GM19467 (cell line): Measurements from ENCODE around the gene ICE2.

Source experiments
- ATAC-seq: cut with Tn5 transposase; IDR thresholded peaks from one replicate; pipeline ENCODE4 v1.9.1; 2021; ENCODE audit warnings: mild to moderate bottlenecking, moderate library complexity; ENCODE audit not compliant: unreplicated experiment

Gene ICE2

GRCh38 chr15:60494108-60494507 lies 15.2 kb upstream of the ICE2 start:
- no peak for ATAC-seq

- ATAC-seq, result no peak
Observed at GRCh38 chr15:60493166-60493565, 14.2 kb upstream of the ICE2 start.

- no peak for ATAC-seq
Observed at GRCh38 chr15:60486742-60487141, 7.8 kb upstream of the ICE2 start.

- no peak for ATAC-seq
Observed at GRCh38 chr15:60485365-60486055, 6.6 kb upstream of the ICE2 start.

- ATAC-seq, result no peak
Observed at GRCh38 chr15:60483042-60483441, 4.1 kb upstream of the ICE2 start.

GRCh38 chr15:60480888-60481287 lies 1.9 kb upstream of the ICE2 start:
- no peak for ATAC-seq

GRCh38 chr15:60480149-60480548 lies 1.2 kb upstream of the ICE2 start:
- no peak for ATAC-seq

- no peak for ATAC-seq
Observed at GRCh38 chr15:60479361-60480110, 594 bp upstream of the ICE2 start.

- ATAC-seq, result no peak
Observed at GRCh38 chr15:60477916-60478565, 901 bp downstream of the ICE2 start.

GRCh38 chr15:60477164-60477563 lies 1.8 kb downstream of the ICE2 start:
- ATAC-seq, result no peak

GRCh38 chr15:60476713-60477112 lies 2.2 kb downstream of the ICE2 start:
- no peak for ATAC-seq

- no peak for ATAC-seq
Observed at GRCh38 chr15:60473135-60473534, 5.8 kb downstream of the ICE2 start.

GRCh38 chr15:60471314-60471713 lies 7.6 kb downstream of the ICE2 start:
- ATAC-seq, result no peak

GRCh38 chr15:60469893-60470641 lies 8.9 kb downstream of the ICE2 start:
- ATAC-seq, result no peak

- ATAC-seq, result no peak
Observed at GRCh38 chr15:60464836-60465630, 13.9 kb downstream of the ICE2 start.

- no peak for ATAC-seq
Observed at GRCh38 chr15:60462027-60462426, 16.9 kb downstream of the ICE2 start.

GRCh38 chr15:60460931-60461330 lies 18.0 kb downstream of the ICE2 start:
- ATAC-seq, result no peak

GRCh38 chr15:60458721-60459120 lies 20.2 kb downstream of the ICE2 start:
- no peak for ATAC-seq

- no peak for ATAC-seq
Observed at GRCh38 chr15:60457985-60458384, 21.0 kb downstream of the ICE2 start.

- ATAC-seq, result no peak
Observed at GRCh38 chr15:60454824-60455223, 24.1 kb downstream of the ICE2 start.
